Activated CD4-positive, CD25-positive, alpha-beta regulatory T cell treated with anti-CD3 and anti-CD28 coated beads, Interleukin-2, amount 50 U/mL, for 72 hours (primary cell): ENCODE data around the gene CSF3.

Experiments
- DNase-seq: peaks from one replicate; pipeline ENCODE4 v3.0.0; 2021

CSF3 gene

GRCh38 chr17:40025991-40026815, 11.0 kb downstream of the CSF3 start:
- no peak for DNase-seq

GRCh38 chr17:40026816-40027613, 11.8 kb downstream of the CSF3 start:
- peak; percentile 73 for DNase-seq

GRCh38 chr17:40027614-40028012, 12.4 kb downstream of the CSF3 start:
- no peak for DNase-seq

GRCh38 chr17:40028595-40028994, 13.4 kb downstream of the CSF3 start:
- no peak for DNase-seq

- no peak for DNase-seq
These were observed 16.5 kb downstream of the CSF3 start for GRCh38 chr17:40031706-40032105.

- DNase-seq, result no peak
These were observed 17.4 kb downstream of the CSF3 start for GRCh38 chr17:40032322-40033320.

- no peak for DNase-seq
These were observed 18.1 kb downstream of the CSF3 start for GRCh38 chr17:40033339-40033738.

- DNase-seq, result no peak
These were observed 19.4 kb downstream of the CSF3 start for GRCh38 chr17:40034426-40035161.

- DNase-seq, result no peak
These were observed 19.9 kb downstream of the CSF3 start for GRCh38 chr17:40035162-40035559.

GRCh38 chr17:40038882-40039513, 23.8 kb downstream of the CSF3 start:
- no peak for DNase-seq

GRCh38 chr17:40041196-40041595, 26.0 kb downstream of the CSF3 start:
- no peak for DNase-seq

GRCh38 chr17:40056379-40057015, 41.3 kb downstream of the CSF3 start:
- DNase-seq, result no peak

- no peak for DNase-seq
These were observed 43.0 kb downstream of the CSF3 start for GRCh38 chr17:40058186-40058784.

- DNase-seq, result no peak
These were observed 43.6 kb downstream of the CSF3 start for GRCh38 chr17:40058865-40059264.

- no peak for DNase-seq
These were observed 44.7 kb downstream of the CSF3 start for GRCh38 chr17:40059729-40060475.

- DNase-seq, result no peak
These were observed 45.8 kb downstream of the CSF3 start for GRCh38 chr17:40060887-40061608.

GRCh38 chr17:40061609-40062038, 46.4 kb downstream of the CSF3 start:
- no peak for DNase-seq

GRCh38 chr17:40062329-40063186, 47.3 kb downstream of the CSF3 start, which contains the start of gene THRA:
Gene THRA, plus strand, starts transcription at chr17:40062965. Its CDS starts 11,524 bp downstream, at chr17:40074489.
- peak; percentile 74 for DNase-seq
